COLO668 (cell line): ENCODE results near the gene SLC27A1.

Source experiments
- DNase-seq: peaks from one replicate; lab custom pipeline; 2025; ENCODE audit not compliant: unreplicated experiment; lab: John Stamatoyannopoulos, UW

The SLC27A1 gene

DNA sequence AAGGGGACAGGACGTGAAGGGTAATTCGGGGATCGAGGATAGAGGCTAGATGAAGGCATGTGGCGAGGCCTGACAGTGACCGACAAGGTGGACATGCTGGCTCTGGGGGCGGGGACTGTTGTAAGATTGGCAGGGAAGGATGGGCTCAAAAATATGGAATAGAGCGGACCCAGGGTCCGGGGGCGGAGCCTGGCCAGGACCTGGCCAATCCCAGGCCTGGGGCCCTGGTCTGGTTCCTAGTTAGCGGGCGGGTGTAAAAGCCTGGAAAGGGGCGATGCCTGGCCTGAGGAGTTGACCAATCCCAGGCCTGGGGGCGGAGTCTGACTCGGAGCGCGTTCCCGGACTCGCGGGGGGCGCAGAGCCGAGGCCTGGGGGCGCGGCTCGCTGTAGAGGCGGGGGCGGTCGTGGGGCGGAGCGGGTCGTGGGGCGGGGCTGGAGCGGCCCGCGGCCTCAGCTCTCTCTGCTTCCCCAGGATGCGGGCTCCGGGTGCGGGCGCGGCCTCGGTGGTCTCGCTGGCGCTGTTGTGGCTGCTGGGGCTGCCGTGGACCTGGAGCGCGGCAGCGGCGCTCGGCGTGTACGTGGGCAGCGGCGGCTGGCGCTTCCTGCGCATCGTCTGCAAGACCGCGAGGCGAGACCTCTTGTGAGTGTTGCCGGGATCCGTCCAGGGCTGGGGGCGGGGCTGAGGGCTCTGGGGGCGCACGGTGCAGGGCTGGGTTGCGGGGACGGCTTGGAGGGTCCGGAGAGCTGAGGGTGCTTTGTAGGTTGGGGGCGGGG lies at the start of gene SLC27A1:
Gene SLC27A1 (plus strand): TSS at position 457 of the 774 bp plus-strand sequence. CDS start 17 bp downstream, at position 474.
- DNase-seq: peak; percentile 93

DNA sequence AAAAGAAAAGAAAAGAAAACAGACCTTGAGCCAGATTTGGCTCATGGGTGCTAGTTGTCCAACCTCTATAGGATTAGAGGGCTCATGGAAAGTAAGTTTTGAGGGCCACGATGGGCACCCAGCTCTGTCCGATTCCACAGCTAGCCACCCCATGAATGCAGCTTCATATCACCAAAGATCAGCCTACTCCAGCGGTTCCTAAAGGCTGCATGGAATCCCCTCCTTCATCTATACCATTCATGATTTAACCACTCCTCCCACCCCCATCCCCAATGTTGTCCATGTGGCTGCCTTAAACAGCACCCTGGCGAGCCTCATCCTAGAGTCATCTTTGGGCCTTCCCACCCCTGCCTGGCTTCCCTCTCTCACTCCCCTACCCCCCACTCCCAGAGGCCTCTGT lies 48.4 kb upstream of the SLC27A1 start:
- DNase-seq: no peak

DNA sequence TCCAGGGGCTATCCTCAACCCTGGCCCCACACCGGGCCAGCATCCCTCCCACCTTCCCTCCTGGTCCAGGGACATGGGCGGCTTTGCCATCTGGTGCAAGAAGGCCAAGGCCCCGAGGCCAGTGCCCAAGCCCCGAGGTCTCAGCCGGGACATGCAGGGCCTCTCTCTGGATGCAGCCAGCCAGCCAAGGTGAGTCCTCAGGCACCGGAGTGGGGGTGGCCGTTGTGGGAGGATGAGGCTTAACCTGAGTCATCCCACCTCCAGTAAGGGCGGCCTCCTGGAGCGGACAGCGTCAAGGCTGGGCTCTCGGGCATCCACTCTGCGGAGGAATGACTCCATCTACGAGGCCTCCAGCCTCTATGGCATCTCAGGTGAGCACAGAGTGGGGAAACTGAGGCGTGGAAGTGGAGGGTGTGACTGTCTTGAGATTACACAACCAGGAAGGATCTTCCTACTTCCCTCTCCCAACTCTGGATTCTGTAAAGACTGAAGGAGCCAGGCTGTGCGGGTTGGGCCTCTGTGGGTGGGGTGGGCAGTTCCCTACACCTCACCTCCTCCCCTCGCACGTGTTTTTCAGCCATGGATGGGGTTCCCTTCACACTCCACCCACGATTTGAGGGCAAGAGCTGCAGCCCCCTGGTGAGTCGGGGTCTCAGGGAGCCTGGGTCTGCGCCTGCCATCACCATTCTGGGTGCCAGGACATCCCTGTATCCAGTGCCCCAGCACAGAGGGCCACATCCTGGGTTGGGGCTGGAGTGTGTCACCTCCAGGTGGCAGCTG lies 46.7 kb upstream of the SLC27A1 start:
- no peak for DNase-seq

DNA sequence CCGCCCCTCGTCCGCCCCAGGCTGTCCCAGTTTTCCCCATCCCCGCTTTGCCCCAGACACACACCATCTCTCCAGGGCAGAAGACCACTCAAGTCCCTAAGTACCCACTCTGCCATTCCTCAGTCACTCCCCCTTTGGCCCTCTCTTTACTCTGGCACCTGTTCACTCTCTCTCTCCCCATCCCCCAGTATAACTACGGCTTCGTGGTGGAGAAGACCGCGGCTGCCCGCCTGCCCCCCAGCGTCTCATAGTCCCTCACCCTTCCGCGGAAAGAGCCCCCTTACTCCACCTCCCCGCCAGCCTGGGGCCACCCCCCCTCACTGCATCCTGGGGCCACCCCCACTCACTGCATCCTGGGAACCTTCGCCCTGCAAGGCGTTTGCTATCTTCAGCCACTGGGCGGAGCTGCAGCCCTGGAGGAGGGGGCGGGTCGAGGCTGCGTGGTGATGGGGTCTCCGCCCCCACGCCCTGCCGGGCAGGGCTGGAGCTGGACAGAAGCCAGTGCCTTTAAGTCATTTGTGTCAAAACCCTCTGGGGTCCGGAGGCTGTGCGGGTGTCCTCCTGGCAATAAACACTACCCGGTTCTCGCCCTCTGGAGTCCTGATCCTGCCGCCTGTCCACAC lies 45.5 kb upstream of the SLC27A1 start:
- peak; percentile 9 for DNase-seq

DNA sequence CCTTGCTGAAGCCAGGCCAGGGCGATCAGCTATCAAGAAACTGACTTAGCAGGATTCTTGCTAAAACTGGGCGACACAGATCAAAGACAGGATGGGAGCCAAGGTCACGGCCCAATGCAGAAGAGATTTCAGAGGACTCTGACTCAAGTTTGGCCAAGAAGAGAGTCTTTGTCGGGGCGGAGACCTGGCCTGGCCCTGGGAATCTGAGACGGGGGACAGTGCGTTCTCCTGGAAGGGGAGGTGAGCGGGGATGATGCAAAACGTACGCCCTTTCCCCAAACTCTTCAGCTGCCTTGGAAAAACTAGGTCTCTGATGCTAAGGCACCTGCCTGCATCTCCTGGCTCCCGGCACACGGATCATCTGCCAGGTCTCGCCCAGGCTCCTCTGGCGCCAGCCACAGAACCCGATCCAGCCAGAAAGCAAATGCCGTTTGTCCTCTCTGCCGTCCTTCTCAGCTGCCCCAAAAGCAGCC lies 40.6 kb upstream of the SLC27A1 start:
- no peak for DNase-seq

DNA sequence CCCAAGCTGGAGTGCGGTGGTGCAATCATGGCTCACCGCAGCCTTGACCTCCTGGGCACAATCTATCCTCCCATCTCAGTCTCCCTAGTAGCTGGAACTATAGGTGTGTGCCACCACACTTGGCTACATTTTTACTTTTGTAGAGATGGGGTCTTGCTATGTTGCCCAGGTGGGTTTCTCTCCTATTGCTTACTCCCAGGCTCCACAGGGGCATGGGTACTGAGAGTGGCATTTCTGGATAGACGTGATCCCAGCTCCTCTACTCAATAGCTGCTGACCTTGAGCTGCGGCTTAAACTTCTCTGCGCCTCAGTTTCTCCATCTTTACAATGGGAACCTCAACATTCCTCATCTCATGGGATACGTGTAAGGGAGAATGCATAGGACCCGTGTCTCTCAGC lies 38.9 kb upstream of the SLC27A1 start:
- no peak for DNase-seq

DNA sequence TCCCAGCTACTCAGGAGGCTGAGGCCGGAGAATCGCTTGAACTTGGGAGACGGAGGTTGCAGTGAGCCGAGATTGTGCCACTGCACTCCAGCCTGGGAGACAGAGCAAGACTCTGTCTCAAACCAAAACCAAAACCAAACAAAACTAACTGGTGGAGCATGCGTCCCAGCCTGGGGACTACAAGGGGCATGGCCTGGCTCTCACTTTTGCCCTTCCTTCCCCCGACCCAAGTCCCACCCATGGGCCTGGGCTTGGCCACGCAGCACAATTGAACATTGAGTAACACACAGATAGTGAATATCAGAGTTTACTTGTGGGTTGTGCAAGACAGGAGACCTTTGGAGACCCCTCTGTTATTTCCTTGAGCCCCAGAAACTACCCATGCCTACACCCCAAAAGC lies 35.1 kb upstream of the SLC27A1 start:
- DNase-seq: no peak

DNA sequence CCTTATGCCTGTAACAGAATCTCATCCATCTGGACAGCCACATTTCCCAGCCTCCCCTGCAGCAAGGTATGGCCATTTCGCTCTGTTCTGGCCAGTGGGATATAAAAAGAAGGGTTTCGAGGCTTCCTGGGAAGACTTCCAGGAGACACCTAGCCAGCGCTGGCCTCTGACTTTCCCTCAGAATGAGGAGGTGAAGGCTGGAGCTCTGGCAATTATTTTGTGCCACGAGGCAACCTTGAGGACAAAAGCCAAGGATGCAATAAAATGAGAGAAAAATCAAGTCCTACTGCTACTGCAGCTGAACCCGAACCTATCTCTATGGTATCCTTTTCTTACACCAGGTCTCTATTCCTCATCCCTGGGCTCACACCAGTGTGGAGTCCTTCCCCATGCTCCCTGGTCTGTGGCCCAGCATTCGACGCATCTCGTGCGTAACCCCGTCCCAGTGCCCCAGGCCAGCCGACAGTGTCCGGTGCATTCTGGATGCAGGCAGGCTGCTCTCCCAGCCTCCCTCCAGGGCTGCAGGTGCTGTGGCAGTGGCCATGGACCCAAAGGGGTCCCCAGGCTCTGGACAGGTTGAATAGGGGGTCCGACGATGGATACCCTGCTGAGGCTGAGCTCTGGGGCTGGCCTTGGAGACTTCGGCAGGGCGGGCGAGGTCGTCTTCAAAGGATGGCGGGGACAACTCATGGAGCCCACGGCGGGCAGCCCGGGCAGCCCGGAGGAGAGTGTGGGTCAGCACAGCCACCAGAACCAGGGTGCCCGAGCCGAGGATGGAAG lies 34.0 kb upstream of the SLC27A1 start:
- no peak for DNase-seq

DNA sequence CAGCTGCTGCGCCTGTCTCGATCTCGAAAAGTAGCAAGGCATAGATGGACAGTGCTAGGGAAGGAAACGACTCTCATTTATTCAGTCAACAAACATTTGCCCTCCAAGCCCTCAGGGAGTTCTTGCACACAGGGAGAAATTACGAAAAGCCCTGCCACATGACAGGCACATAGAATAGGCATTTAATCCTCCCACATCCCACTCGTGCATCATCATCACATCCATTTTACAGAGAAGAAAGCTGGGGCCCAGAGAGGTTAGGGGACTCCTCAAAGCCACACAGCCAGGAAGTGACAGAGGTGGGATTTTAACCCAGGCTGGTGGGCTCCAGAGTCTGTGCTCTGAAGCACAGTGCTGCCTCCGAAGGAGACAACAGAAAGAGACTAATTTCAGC lies 33.5 kb upstream of the SLC27A1 start:
- DNase-seq: no peak

DNA sequence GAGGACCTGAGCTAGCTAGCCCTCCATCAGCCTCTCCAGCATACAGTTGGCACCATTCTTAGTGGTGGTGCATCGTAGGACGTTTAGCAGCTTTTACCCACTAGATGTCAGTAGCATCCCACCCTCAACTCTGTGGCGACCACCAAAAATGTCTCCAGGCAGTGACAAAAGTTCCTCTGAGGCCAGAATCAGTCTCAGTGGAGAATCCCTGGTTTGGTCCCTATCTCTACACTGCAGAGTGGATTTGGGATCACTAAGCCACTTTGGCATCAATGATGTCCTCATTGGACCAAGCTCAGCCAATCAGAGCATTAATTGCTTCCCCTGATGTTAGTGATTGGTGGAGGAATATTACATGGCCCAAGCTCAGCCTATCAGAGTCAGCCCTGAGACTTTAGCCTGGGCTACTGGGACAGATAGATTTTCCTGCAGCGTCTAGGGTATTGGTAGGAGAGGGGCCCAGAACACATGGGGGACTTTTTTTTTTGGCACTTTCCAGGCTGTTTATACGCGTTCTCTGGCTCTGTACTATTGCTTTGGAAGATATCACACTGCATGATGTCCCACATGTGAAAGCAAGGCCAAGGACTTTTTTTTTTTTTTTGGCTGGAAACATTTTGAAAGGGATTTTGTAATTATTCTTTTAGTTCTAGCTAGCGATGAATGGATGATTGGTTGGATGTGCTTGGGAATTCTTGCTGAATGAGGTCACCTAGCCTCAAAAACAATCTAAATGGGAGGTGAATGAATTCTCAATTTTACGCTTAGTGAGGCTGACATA lies 28.9 kb upstream of the SLC27A1 start:
- DNase-seq: no peak

DNA sequence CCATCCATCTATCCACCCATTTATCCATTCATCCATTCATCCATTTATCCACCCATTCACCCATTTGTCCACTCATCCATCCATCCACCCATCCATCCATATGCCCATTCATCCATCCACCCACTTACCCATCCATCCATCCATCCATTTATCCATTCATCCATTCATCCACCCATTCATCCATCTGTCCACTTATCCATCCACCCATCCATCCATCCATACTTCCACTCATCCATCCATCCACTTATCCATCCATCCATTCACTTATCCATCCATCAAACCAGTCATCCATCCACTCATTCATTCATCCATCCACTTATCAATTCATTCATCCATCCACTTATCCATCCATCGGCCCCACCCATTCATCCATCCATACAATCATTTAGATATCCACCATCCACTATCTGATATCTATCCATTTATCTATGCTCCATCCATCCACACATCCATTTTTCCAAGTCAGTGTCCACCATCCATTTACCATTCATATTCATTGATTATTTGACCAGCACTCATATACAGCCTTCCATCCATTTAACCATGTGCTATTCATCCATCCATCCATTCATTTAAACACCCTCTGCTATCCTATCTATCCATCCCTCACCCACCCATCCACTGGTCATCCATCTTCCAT lies 24.7 kb upstream of the SLC27A1 start:
- DNase-seq: no peak

DNA sequence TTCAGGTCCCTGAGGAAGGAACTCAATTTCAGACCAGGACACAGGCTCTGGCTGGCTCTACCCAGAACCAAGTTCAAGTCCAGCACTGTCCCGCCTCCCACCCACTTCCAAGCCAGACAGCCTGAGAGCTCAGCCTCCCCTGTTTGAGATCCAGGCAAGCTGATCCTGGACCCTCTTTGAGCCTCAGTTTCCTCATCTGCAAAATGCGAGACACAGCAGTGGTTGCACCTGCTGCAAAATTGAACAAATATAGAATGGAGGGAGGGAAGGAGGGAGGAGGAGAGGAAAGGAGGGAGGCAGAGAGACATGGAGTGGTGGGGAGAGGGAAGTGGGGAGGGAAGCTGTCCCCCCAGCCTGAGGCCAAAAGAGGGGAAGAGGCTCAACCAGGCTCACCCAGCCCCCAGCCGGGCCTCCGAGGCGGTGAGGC lies 22.6 kb upstream of the SLC27A1 start:
- DNase-seq: no peak

DNA sequence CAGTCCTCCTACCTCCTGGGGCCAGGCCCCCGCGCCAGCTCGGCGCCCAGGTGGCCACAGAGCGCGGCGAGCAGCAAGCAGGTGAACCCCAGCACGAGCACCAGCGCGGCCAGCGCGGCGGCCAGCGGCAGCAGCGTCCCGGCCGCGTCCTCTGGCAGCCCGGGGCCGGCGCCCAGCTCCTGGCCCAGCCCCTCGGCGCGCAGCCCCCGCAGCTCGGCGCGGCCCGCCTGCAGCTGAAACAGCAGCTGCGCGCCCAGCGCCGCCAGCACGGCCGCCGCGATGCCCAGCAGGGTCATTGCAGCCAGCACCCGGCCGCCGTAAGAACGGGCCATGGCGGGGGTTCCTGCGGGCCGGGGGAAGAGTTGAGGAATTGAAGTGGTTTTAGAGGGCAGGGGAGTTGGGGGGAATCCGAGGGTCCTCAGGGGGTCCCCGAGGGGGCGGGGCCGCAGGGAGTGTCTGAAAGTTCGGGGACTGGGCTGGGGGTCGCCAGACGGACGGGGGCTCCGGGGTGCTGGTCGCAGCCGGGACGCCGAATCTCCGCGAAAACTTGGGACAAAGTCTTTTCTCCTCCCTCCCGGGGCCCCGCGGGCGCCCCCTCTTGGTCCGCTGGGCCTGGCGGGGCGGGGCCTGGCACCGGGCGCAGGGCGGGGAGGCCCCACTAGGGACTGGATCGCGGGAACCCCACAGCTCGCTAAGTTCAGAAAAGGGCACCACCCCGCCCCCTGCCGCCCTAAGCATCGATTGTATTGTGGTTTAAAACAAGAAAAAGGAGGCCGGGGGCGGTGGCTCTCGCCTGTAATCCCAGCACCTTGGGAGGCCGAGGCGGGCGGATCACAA lies 22.0 kb upstream of the SLC27A1 start, which contains the start of gene TMEM221:
Gene TMEM221 (minus strand): TSS at position 538 of the 837 bp plus-strand sequence. CDS start 206 bp downstream, at position 332.
- peak; percentile 23 for DNase-seq

DNA sequence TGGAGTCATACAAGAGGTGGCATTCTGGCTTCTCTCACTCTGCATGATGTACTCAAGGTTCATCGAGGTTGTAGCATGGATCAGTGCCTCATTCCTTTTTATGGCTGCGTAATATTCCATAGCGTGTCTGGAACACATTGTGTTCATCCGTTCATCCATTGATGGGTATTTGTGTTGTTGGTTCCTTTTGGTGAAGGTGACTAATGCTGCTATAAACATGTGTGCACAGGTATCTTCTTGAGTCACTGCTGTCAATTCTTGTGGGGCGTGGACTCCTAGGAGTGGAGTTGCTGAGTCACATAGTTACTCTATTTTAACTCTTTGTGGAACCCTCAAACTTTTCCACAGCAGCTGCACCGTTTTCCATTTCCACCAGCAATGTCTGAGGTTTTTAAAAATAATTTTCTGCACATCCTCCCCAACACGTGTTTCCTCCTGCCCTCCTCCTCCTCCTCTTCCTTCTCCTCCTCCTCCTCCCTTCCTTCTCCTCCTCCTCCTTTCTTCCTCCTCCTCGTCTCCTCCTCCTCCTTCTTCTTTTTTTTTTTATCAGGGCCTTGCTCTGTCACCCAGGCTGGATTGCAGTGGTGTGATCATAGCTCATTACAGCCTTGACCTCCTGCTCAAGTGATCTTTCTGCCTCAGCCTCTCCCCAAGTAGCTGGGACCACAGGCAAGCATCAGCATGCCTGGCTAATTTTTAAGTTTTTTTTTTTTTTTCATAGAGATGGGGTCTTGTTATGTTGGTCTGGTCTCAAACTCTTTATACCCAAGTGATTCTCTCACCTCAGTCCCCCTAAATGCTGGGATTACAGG lies 19.9 kb upstream of the SLC27A1 start:
- DNase-seq: no peak

DNA sequence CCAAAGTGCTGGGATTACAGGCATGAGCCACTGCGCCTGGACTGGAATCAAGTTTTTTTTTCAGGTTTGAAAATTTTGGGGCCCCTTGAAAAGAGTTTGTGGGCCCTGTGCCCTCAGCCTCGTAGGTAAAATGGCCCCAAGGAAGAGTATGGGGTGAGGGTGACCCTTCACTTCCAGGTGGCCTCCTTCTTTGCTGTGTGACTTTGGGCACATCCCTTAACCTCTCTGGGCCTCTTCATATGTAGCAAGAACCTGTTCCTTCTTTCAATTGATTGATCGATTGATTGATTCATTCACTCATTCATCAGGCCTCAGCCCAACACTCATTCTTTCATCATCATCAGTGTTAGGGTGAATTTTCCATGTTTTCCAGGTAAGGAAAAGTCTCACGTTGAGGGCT lies 18.5 kb upstream of the SLC27A1 start:
- DNase-seq: no peak

DNA sequence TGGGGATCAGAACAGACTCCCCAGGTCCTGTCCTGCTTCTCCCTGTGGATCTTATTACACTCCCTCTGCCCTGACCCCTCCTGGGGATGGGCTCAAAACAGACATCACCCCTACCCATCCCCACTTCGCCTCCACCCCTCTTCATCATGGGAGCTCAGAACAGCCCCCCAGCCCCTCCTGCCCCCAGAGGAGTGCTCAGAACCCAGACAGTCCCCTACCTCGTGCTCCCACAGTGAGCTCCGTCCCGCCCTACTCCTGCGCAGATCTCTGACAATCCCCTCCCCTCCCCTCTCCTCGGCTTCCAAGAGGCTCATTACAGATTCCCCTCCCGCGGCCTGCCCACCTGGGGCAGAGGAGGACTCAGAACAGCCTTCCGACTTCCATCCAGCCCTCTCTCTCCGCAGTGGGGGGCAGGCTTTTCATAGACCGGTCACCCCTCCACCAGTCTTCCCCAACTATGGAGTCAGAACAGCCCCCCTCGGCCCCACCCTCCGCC lies 15.7 kb upstream of the SLC27A1 start:
- no peak for DNase-seq

DNA sequence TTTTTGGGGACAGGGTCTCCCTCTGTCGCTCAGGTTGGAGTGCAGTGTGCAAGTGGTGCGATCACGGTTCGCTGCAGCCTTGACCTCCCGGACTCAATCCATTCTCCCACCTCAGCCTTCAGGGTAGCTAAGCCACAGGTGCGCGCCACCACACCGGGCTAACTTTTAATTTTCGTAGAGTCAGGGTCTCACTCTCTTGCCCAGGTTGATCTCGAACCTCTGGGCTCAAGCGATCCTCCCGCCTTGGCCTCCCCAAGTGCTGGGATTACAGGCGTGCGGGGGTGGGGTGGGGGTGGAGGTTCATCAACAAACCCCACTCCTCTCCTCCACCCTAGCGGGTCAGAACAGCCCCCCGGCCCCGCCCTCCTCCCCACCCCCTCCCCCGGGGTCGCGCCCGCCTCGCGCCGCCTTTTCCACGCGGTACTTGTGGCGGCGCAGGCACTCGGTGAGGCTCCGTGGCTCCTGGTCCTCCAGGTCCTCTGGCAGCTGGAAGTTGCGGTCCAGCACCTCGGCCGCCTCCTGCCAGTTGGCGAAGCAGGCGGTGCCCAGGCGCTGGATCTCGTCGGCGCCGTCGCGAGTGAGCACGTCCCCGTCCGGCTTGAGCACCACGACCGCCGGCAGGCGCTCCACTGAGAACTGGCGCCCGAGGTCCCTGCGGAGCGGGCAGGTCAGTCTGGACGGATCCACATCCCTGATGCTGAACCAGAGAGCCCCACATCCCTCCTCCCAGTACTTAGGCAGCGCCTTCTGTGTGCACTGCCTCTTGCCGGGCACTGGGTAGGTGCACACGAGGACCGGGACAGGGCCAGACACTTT lies 14.8 kb upstream of the SLC27A1 start:
- DNase-seq: peak; percentile 6
